H9 (cell line): ENCODE data around the gene ROBO4. TPM values are rescaled to one million over a fixed set of nuclear protein-coding genes. Genes with fewer than 3 reads are reported as not detected.

Experiments
- DNase-seq: peaks from one replicate; pipeline ENCODE4 v3.0.0-alpha.2; 2017
- H2AFZ ChIP-seq: one replicate; pipeline ENCODE4 v1.6.1; 2013; ENCODE audit warnings: mild to moderate bottlenecking, low read length, control low read depth, moderate library complexity
- H2AK5ac ChIP-seq: 2 replicates; pipeline ENCODE4 v1.6.1; 2013; ENCODE audit warnings: low read length, control low read depth, mixed read lengths; ENCODE audit not compliant: insufficient read length
- H2BK120ac ChIP-seq: one replicate; pipeline ENCODE4 v1.6.1; 2013; ENCODE audit warnings: low read depth, mild to moderate bottlenecking, low read length, control low read depth, inconsistent platforms; ENCODE audit not compliant: poor library complexity, severe bottlenecking
- H2BK12ac ChIP-seq: 2 replicates; pipeline ENCODE4 v1.6.1; 2013; ENCODE audit warnings: low read length, control low read depth, mixed read lengths, low read depth; ENCODE audit not compliant: insufficient read length
- H2BK15ac ChIP-seq: 2 replicates; pipeline ENCODE4 v1.6.1; 2013; ENCODE audit warnings: low read depth, low read length, control low read depth
- H2BK20ac ChIP-seq: one replicate; pipeline ENCODE4 v1.6.1; 2013; ENCODE audit warnings: low read depth, mild to moderate bottlenecking, low read length, control low read depth, inconsistent platforms; ENCODE audit not compliant: poor library complexity, severe bottlenecking
- H2BK5ac ChIP-seq: 2 replicates; pipeline ENCODE4 v1.6.1; 2013; ENCODE audit warnings: low read length, control low read depth, mixed read lengths; ENCODE audit not compliant: insufficient read length
- H3K14ac ChIP-seq: 2 replicates; pipeline ENCODE4 v1.6.1; 2013; ENCODE audit warnings: low read length, control low read depth; ENCODE audit not compliant: insufficient read depth
- H3K18ac ChIP-seq: 2 replicates; pipeline ENCODE4 v1.6.1; 2013; ENCODE audit warnings: low read depth, mild to moderate bottlenecking, mixed read lengths, low read length, control low read depth; ENCODE audit not compliant: insufficient read length
- H3K23ac ChIP-seq: 2 replicates; pipeline ENCODE4 v1.6.1; 2013; ENCODE audit warnings: low read length, control low read depth, mixed read lengths, low read depth; ENCODE audit not compliant: insufficient read length
- H3K23me2 ChIP-seq: 2 replicates; pipeline ENCODE4 v1.6.1; 2013; ENCODE audit warnings: low read depth, mild to moderate bottlenecking, mixed read lengths, low read length, control low read depth; ENCODE audit not compliant: insufficient read length, poor library complexity, severe bottlenecking
- H3K27ac ChIP-seq: 2 replicates; pipeline ENCODE4 v1.5.1; 2013; ENCODE audit warnings: low read length, control low read depth, mixed read lengths, low read depth; ENCODE audit not compliant: insufficient read length
- H3K27me3 ChIP-seq: 2 replicates; pipeline ENCODE4 v1.6.1; 2013; ENCODE audit warnings: low read length, control low read depth, inconsistent platforms; ENCODE audit not compliant: insufficient read depth
- H3K4ac ChIP-seq: 2 replicates; pipeline ENCODE4 v1.6.1; 2013; ENCODE audit warnings: low read depth, mild to moderate bottlenecking, control low read depth, inconsistent platforms, low read length, moderate library complexity
- H3K4me1 ChIP-seq: 2 replicates; pipeline ENCODE4 v1.6.1; 2013; ENCODE audit warnings: low read length, control low read depth, inconsistent platforms; ENCODE audit not compliant: insufficient read depth
- H3K4me2 ChIP-seq: 2 replicates; pipeline ENCODE4 v1.6.1; 2013; ENCODE audit warnings: low read length, control low read depth, mixed read lengths; ENCODE audit not compliant: insufficient read length, insufficient read depth
- H3K56ac ChIP-seq: 2 replicates; pipeline ENCODE4 v1.6.1; 2013; ENCODE audit warnings: low read depth, mild to moderate bottlenecking, mixed read lengths, low read length, control low read depth; ENCODE audit not compliant: insufficient read length
- H3K79me1 ChIP-seq: 2 replicates; pipeline ENCODE4 v1.6.1; 2013; ENCODE audit warnings: low read depth, mild to moderate bottlenecking, moderate library complexity, low read length, control low read depth, inconsistent platforms; ENCODE audit not compliant: insufficient read depth, poor library complexity, severe bottlenecking
- H3K79me2 ChIP-seq: 2 replicates; pipeline ENCODE4 v1.6.1; 2013; ENCODE audit warnings: low read length, control low read depth, inconsistent platforms; ENCODE audit not compliant: insufficient read depth
- H3K9ac ChIP-seq: 2 replicates; pipeline ENCODE4 v1.6.1; 2013; ENCODE audit warnings: low read length, control low read depth, mixed read lengths; ENCODE audit not compliant: insufficient read length; ENCODE audit errors: extremely low read depth
- H3K9me3 ChIP-seq: one replicate; pipeline ENCODE4 v1.6.1; 2013; ENCODE audit warnings: low read depth, low read length, inconsistent platforms; ENCODE audit not compliant: control insufficient read depth
- H3T11ph ChIP-seq: one replicate; pipeline ENCODE4 v1.6.1; 2013; ENCODE audit warnings: mild to moderate bottlenecking, low read length, control low read depth, inconsistent platforms
- H4K20me1 ChIP-seq: one replicate; pipeline ENCODE4 v1.6.1; 2013; ENCODE audit not compliant: control insufficient read depth, insufficient read length, insufficient read depth
- H4K5ac ChIP-seq: 2 replicates; pipeline ENCODE4 v1.6.1; 2013; ENCODE audit warnings: low read depth, mild to moderate bottlenecking, mixed read lengths, low read length, control low read depth; ENCODE audit not compliant: insufficient read length
- H4K8ac ChIP-seq: replicated peaks from 2 replicates; pipeline ENCODE4 v1.6.1; 2013; ENCODE audit warnings: low read length, control low read depth, mixed read lengths, low read depth; ENCODE audit not compliant: insufficient read length
- H4K91ac ChIP-seq: 2 replicates; pipeline ENCODE4 v1.6.1; 2013; ENCODE audit warnings: low read depth, mild to moderate bottlenecking, moderate library complexity, mixed read lengths, low read length, control low read depth; ENCODE audit not compliant: insufficient read length
- H3K27ac Mint-ChIP-seq, 3 experiments: 2 replicates in 2 of 3; 3 replicates in 1 of 3; pipeline ENCODE4 v1.8.0; 2020 to 2021; ENCODE audit warnings: mixed read lengths in 3 of 3, mild to moderate bottlenecking in 1 of 3, moderate library complexity in 1 of 3
- H3K27me3 Mint-ChIP-seq: 2 replicates; pipeline ENCODE4 v1.8.0; 2021; ENCODE audit warnings: low read depth, mild to moderate bottlenecking, moderate library complexity, mixed read lengths
- H3K36me3 Mint-ChIP-seq, 3 experiments: 2 replicates in 2 of 3; 3 replicates in 1 of 3; pipeline ENCODE4 v1.8.0; 2020 to 2021; ENCODE audit warnings: low read depth in 3 of 3, mixed read lengths in 3 of 3; ENCODE audit not compliant: insufficient read depth in 1 of 3
- H3K4me1 Mint-ChIP-seq, 2 experiments: 2 replicates each; pipeline ENCODE4 v1.8.0; 2020; ENCODE audit warnings: mixed read lengths in 2 of 2
- H3K4me3 Mint-ChIP-seq, 2 experiments: 2 replicates in 1 of 2; 3 replicates in 1 of 2; pipeline ENCODE4 v1.8.0; 2020 to 2021; ENCODE audit warnings: mild to moderate bottlenecking in 2 of 2, mixed read lengths in 2 of 2, moderate library complexity in 1 of 2
- H3K9me3 Mint-ChIP-seq, 2 experiments: 2 replicates in 1 of 2; 3 replicates in 1 of 2; pipeline ENCODE4 v1.8.0; 2020; ENCODE audit warnings: mild to moderate bottlenecking in 2 of 2, mixed read lengths in 2 of 2, moderate library complexity in 1 of 2
- WGBS: extraction: QIAGEN DNeasy Blood & Tissue Kit; methylation state at CpG from one replicate; pipeline ENCODE4 v1.1.7; 2013; ENCODE audit warnings: missing lambda C conversion rate, low lambda C conversion rate, mixed read lengths; ENCODE audit not compliant: insufficient read length; ENCODE audit errors: extremely low coverage; 5-methylcytosine and 5-hydroxymethylcytosine counted together
- total RNA-seq: library from RNA; stranded (reverse); gene quantifications from 2 replicates; pipeline ENCODE4 v1.2.1, GENCODE V29; 2021
- TF ChIP-seq, protein P1 (sequence below): fragments of 200-600 bp; sonication (generic); conservative IDR thresholded peaks from 3 replicates; pipeline ENCODE4 v1.8.0; 2021; ENCODE audit warnings: antibody characterized with exemption, mild to moderate bottlenecking

ROBO4 gene
- total RNA-seq, 1 experiment from 2014 or later = not detected

DNA sequence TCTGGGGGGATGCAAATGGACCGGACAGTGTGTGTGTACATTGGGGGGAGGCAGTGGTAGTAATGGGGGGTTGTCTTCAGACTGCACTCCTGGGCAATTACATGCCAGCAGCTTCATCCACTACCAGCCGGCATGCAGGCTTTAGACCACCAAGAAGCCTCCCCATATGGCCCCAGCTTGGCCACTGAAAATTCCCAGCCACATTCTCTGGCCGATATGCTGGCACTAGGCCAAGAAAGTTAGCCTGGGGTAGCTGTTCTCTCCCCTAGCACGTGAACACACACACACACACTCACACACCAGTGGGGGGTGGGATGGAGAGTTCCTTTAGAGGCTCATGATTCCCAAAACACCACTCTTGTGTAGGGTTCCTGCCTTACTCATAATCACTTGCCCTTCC, 36.0 kb downstream of the ROBO4 start:
- no peak overlapping the region for H4K5ac ChIP-seq
- no peak overlapping the region for H3K27ac Mint-ChIP-seq
- no CpG with 5 or more reads among the region's 4 CpGs for WGBS

More for the DNA sequence above, 36.0 kb downstream of the ROBO4 start:
- H3K27me3 Mint-ChIP-seq = peaks cover 85% of the 10 kb centered on the region
- H4K20me1 ChIP-seq = no peaks in the 10 kb centered on the region
- no peak overlapping the region for H3K14ac ChIP-seq
- no peak overlapping the region for H3K18ac ChIP-seq
- no peak overlapping the region for H2BK120ac ChIP-seq
- H3K9me3 Mint-ChIP-seq = no peaks in the 10 kb centered on the region; a peak in 1 of 5 replicates
- no peaks in the 10 kb centered on the region for H3K9me3 ChIP-seq
- H3K23ac ChIP-seq = no peak overlapping the region
- no peak overlapping the region for H2BK15ac ChIP-seq
- H2BK12ac ChIP-seq = no peak overlapping the region
- no peak overlapping the region for H2BK5ac ChIP-seq
- H2AK5ac ChIP-seq = no peak overlapping the region
- no peak overlapping the region for H2BK20ac ChIP-seq
- no peak overlapping the region for H4K8ac ChIP-seq
- DNase-seq = no peak
- TF ChIP-seq, protein P1, sequence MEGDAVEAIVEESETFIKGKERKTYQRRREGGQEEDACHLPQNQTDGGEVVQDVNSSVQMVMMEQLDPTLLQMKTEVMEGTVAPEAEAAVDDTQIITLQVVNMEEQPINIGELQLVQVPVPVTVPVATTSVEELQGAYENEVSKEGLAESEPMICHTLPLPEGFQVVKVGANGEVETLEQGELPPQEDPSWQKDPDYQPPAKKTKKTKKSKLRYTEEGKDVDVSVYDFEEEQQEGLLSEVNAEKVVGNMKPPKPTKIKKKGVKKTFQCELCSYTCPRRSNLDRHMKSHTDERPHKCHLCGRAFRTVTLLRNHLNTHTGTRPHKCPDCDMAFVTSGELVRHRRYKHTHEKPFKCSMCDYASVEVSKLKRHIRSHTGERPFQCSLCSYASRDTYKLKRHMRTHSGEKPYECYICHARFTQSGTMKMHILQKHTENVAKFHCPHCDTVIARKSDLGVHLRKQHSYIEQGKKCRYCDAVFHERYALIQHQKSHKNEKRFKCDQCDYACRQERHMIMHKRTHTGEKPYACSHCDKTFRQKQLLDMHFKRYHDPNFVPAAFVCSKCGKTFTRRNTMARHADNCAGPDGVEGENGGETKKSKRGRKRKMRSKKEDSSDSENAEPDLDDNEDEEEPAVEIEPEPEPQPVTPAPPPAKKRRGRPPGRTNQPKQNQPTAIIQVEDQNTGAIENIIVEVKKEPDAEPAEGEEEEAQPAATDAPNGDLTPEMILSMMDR = no peak
- H3T11ph ChIP-seq = no peak overlapping the region
- no peak overlapping the region for H3K9ac ChIP-seq
- no peak overlapping the region for H4K91ac ChIP-seq
- peaks cover 3% of the 10 kb centered on the region for H3K23me2 ChIP-seq
- H3K36me3 Mint-ChIP-seq = no peaks in the 10 kb centered on the region
- H2AFZ ChIP-seq = no peak overlapping the region
- no peak overlapping the region for H3K27ac ChIP-seq
- no peak overlapping the region for H3K4me2 ChIP-seq
- H3K4me1 Mint-ChIP-seq = peaks cover 23 to 44% of the 10 kb centered on the region in 2 experiments
- no peak overlapping the region for H3K4me3 Mint-ChIP-seq
- peaks cover 63% of the 10 kb centered on the region for H3K27me3 ChIP-seq
- H3K4ac ChIP-seq = no peak overlapping the region
- no peaks in the 10 kb centered on the region for H3K79me1 ChIP-seq
- no peaks in the 10 kb centered on the region for H3K79me2 ChIP-seq
- no peaks in the 10 kb centered on the region; the same call in 1 of the 2 replicates for H3K4me1 ChIP-seq
- no peak overlapping the region for H3K56ac ChIP-seq
